ENCODE data around the gene CA5A. TPM values are rescaled to one million over a fixed set of nuclear protein-coding genes. Genes with fewer than 3 reads are reported as not detected.
"Not testable (repeated sequence)": the region's sequence is repeated elsewhere in the genome, so short reads cannot be mapped to it uniquely, and the experiment has no call there.

The CA5A gene
- total and polyA plus RNA-seq, 2 of the 13 experiments (the other 11 are each of a cell fraction or from before 2014, with no cell fraction given) = 66.8 to 106 TPM

- CTCF ChIA-PET (ENCODE audit: low intra/inter-chr PET ratio, low total read pairs); H3K9ac ChIP-seq (ENCODE audit: insufficient read depth, low read depth, low read length); H3K27ac ChIP-seq (ENCODE audit: extremely low read length, insufficient read depth, low read length); H3K79me2 ChIP-seq (ENCODE audit: insufficient read depth, low read length); H3K9me3 ChIP-seq (ENCODE audit: low read length); POLR2A ChIA-PET; H2AFZ ChIP-seq (ENCODE audit: low read length); intact Hi-C loops (cut with micrococcal nuclease; ENCODE audit: unreplicated experiment); H3K4me3 ChIP-seq (replicated peaks in 1 of 3; ENCODE audit: insufficient read depth in 1 of 3, low read depth in 2 of 3, low read length in 3 of 3); H4K20me1 ChIP-seq (ENCODE audit: insufficient read depth, low read length); H3K27me3 ChIP-seq (ENCODE audit: control insufficient read depth in 1 of 2, insufficient read depth in 2 of 2, low read length in 2 of 2); in situ Hi-C loops (cut with HindIII; ENCODE audit: extremely low pct_ligation_motif_present, low pct_unique_long_range_greater_than_20kb); ATAC-seq; FAIRE-seq; H3K4me2 ChIP-seq (ENCODE audit: low read depth, low read length); DNase-seq (ENCODE audit: low spot score): not testable (repeated sequence)
- Histone ChIP-seq H3K4me1 (ENCODE audit: insufficient read depth, low read length) (peaks cover 24% of the 10 kb centered on the region), H3K36me3 (replicated peaks in 1 of 2; ENCODE audit: control insufficient read depth in 1 of 2, insufficient read depth in 2 of 2, low read length in 2 of 2) (peaks cover 7 to 18% of the 10 kb centered on the region in 2 experiments; a peak in 3 of 5 replicates)
- TSS peak; percentile 21 for BruUV-seq (replicated peaks)
- 95% methylated on average over 7 of the region's 7 CpGs for WGBS (ENCODE audit: low lambda C conversion rate)
Observed at GRCh38 chr16:87888346-87888745, 48.0 kb downstream of the CA5A start.

GRCh38 chr16:87887931-87888330 is 48.4 kb downstream of the CA5A start:
- H3K79me2 ChIP-seq (ENCODE audit: insufficient read depth, low read length); H3K9ac ChIP-seq (ENCODE audit: insufficient read depth, low read depth, low read length); H3K9me3 ChIP-seq (ENCODE audit: low read length); BruUV-seq (replicated peaks); H3K4me2 ChIP-seq (ENCODE audit: low read depth, low read length); H3K27me3 ChIP-seq (ENCODE audit: control insufficient read depth in 1 of 2, insufficient read depth in 2 of 2, low read length in 2 of 2); CTCF ChIA-PET (ENCODE audit: low intra/inter-chr PET ratio, low total read pairs); intact Hi-C loops (cut with micrococcal nuclease; ENCODE audit: unreplicated experiment); in situ Hi-C loops (cut with HindIII; ENCODE audit: extremely low pct_ligation_motif_present, low pct_unique_long_range_greater_than_20kb); H3K27ac ChIP-seq (ENCODE audit: extremely low read length, insufficient read depth, low read length); DNase-seq (ENCODE audit: low spot score); POLR2A ChIA-PET; H2AFZ ChIP-seq (ENCODE audit: low read length); H3K4me3 ChIP-seq (replicated peaks in 1 of 3; ENCODE audit: insufficient read depth in 1 of 3, low read depth in 2 of 3, low read length in 3 of 3); FAIRE-seq; H4K20me1 ChIP-seq (ENCODE audit: insufficient read depth, low read length): not testable (repeated sequence)
- Histone ChIP-seq H3K4me1 (ENCODE audit: insufficient read depth, low read length) (peaks cover 24% of the 10 kb centered on the region), H3K36me3 (replicated peaks in 1 of 2; ENCODE audit: control insufficient read depth in 1 of 2, insufficient read depth in 2 of 2, low read length in 2 of 2) (peaks cover 7 to 18% of the 10 kb centered on the region in 2 experiments; a peak in 3 of 5 replicates)
- ATAC-seq = peak; percentile 14
- WGBS (ENCODE audit: low lambda C conversion rate) = 95% methylated on average over 8 of the region's 8 CpGs

- H3K79me2 ChIP-seq (ENCODE audit: insufficient read depth, low read length); intact Hi-C loops (cut with micrococcal nuclease; ENCODE audit: unreplicated experiment); FAIRE-seq; in situ Hi-C loops (cut with HindIII; ENCODE audit: extremely low pct_ligation_motif_present, low pct_unique_long_range_greater_than_20kb); H2AFZ ChIP-seq (ENCODE audit: low read length); H3K27me3 ChIP-seq (ENCODE audit: control insufficient read depth in 1 of 2, insufficient read depth in 2 of 2, low read length in 2 of 2); H3K9me3 ChIP-seq (ENCODE audit: low read length); H3K9ac ChIP-seq (ENCODE audit: insufficient read depth, low read depth, low read length); H4K20me1 ChIP-seq (ENCODE audit: insufficient read depth, low read length); BruUV-seq (replicated peaks); CTCF ChIA-PET (ENCODE audit: low intra/inter-chr PET ratio, low total read pairs): not testable (repeated sequence)
- DNase-seq (ENCODE audit: low spot score) = peak; percentile 68
- Histone ChIP-seq H3K36me3 (replicated peaks in 1 of 2; ENCODE audit: control insufficient read depth in 1 of 2, insufficient read depth in 2 of 2, low read length in 2 of 2) (peaks cover 1 to 13% of the 10 kb centered on the region in 2 experiments; a peak in 2 of 5 replicates), H3K4me1 (ENCODE audit: insufficient read depth, low read length) (peaks cover 48% of the 10 kb centered on the region), H3K27ac (ENCODE audit: extremely low read length, insufficient read depth, low read length) (peak overlapping the region; percentile 57), H3K4me3 (replicated peaks in 1 of 3; ENCODE audit: insufficient read depth in 1 of 3, low read depth in 2 of 3, low read length in 3 of 3) (peak overlapping the region in 1 of 3 experiments; percentile 39; a peak in 1 of 6 replicates), H3K4me2 (ENCODE audit: low read depth, low read length) (peak overlapping the region; percentile 54)
- POLR2A ChIA-PET = interaction anchor here (0.7 to 1.8 kb wide), 4 partner anchors 79 to 1383 kb away, joined by 3 to 5 read pairs (median 4); partner anchors contain the start of gene KLHDC4
- 34% methylated on average over 8 of the region's 8 CpGs for WGBS (ENCODE audit: low lambda C conversion rate)
- peak; percentile 68 for ATAC-seq
- peak; percentile 100 for TF ChIP-seq ZSCAN25 (CRISPR knock-in tag; IDR thresholded peaks at IDR 0.05)
- peak; percentile 52; the same call in 1 of the 2 replicates for TF ChIP-seq TFE3 (CRISPR knock-in tag; IDR thresholded peaks at IDR 0.05)
- peak; percentile 19; the same call in 1 of the 2 replicates for TF ChIP-seq ZNF205 (CRISPR knock-in tag; IDR thresholded peaks at IDR 0.05)
- peak; percentile 29 for TF ChIP-seq ZNF768 (CRISPR knock-in tag; IDR thresholded peaks at IDR 0.05)
- peak; percentile 41; the same call in 1 of the 2 replicates for TF ChIP-seq SIX1 (CRISPR knock-in tag; IDR thresholded peaks at IDR 0.05; ENCODE audit: borderline replicate concordance)
- TF ChIP-seq BORCS8-MEF2B (CRISPR knock-in tag; IDR thresholded peaks at IDR 0.05) = peak; percentile 74; the same call in 1 of the 2 replicates
- TF ChIP-seq MLX (CRISPR knock-in tag; IDR thresholded peaks at IDR 0.05) = peak; percentile 13; the same call in 1 of the 2 replicates
Observed at GRCh38 chr16:87885371-87885967, 50.9 kb downstream of the CA5A start.
